Esophagus muscularis mucosa (tissue), 4 donors: ENCODE results near the gene ZFP2. TPM values are rescaled to one million over a fixed set of nuclear protein-coding genes. Genes with fewer than 3 reads are reported as not detected.
"Not testable (repeated sequence)": the region's sequence is repeated elsewhere in the genome, so short reads cannot be mapped to it uniquely, and the experiment has no call there.

ENCODE experiments used
- DNase-seq: peaks from one replicate; pipeline ENCODE4 v3.0.0-alpha.2; 2017; ENCODE audit errors: extremely low spot score
- H3K27ac ChIP-seq, 4 donors: fragments of 200-600 bp; sonication (generic); replicated peaks in 1 of 4; 1 replicate in 3 of 4; 2 replicates in 1 of 4; pipeline ENCODE4 v1.5.1; 2016 to 2019; ENCODE audit warnings: mild to moderate bottlenecking in 1 of 4
- H3K27me3 ChIP-seq, 4 donors: fragments of 200-600 bp; sonication (generic); one replicate each; pipeline versions ENCODE4 v1.5.1 to v1.6.0; 2016 to 2019
- H3K36me3 ChIP-seq, 4 donors: fragments of 200-600 bp; sonication (generic); one replicate each; pipeline ENCODE4 v1.5.1; 2016 to 2019
- H3K4me1 ChIP-seq, 4 donors: fragments of 200-600 bp; sonication (generic); one replicate each; pipeline ENCODE4 v1.5.1; 2016 to 2019
- H3K4me3 ChIP-seq, 4 donors: fragments of 200-600 bp; sonication (generic); 1 replicate in 2 of 4; 2 replicates in 2 of 4; pipeline ENCODE4 v1.5.1; 2016 to 2019; ENCODE audit warnings: mild to moderate bottlenecking in 4 of 4, moderate library complexity in 1 of 4
- H3K9me3 ChIP-seq, 4 donors: fragments of 200-600 bp; sonication (generic); 1 replicate in 3 of 4; 2 replicates in 1 of 4; pipeline ENCODE4 v1.5.1; 2016 to 2019
- CTCF ChIP-seq, 3 experiments: fragments of 200-600 bp in 2 of 3; fragments of 450-650 bp in 1 of 3; sonication (generic) in 2 of 3; IDR thresholded peaks; one replicate each; pipeline ENCODE4 v1.5.1; 2017 to 2019; ENCODE audit warnings: antibody characterized with exemption in 3 of 3, mild to moderate bottlenecking in 2 of 3, moderate library complexity in 1 of 3
- EP300 ChIP-seq: sonication (generic); formaldehyde crosslinking; IDR thresholded peaks from one replicate; pipeline ENCODE4 v1.6.1; 2017; ENCODE audit warnings: antibody characterized with exemption
- POLR2A ChIP-seq: fragments of 450-650 bp; IDR thresholded peaks from one replicate; pipeline ENCODE4 v1.6.1; 2017; ENCODE audit warnings: antibody characterized with exemption, moderate library complexity, mild to moderate bottlenecking, low read depth
- POLR2AphosphoS5 ChIP-seq, 2 donors: sonication (generic); formaldehyde crosslinking; IDR thresholded peaks; one replicate each; pipeline ENCODE4 v1.6.1; 2017; ENCODE audit warnings: antibody characterized with exemption in 2 of 2
- WGBS: methylation state at CpG from one replicate; pipeline ENCODE4 v1.1.5; 2018; 5-methylcytosine and 5-hydroxymethylcytosine counted together
- intact Hi-C: fragments of 100-400 bp; cut with DNase I; formaldehyde crosslinking; loops from one replicate; pipeline ENCODE4 v1.15.1; 2023
- total RNA-seq, 4 donors: library from RNA; depleted of rRNA; stranded (reverse); fragments of >200 nt; gene quantifications; one replicate each; pipeline versions ENCODE4 v1.1.0 to v1.2.1, GENCODE V29; 2016

The ZFP2 gene
- total RNA-seq, 4 donors from 2014 or later = 2.1 to 4.0 (median 2.8) TPM

DNA sequence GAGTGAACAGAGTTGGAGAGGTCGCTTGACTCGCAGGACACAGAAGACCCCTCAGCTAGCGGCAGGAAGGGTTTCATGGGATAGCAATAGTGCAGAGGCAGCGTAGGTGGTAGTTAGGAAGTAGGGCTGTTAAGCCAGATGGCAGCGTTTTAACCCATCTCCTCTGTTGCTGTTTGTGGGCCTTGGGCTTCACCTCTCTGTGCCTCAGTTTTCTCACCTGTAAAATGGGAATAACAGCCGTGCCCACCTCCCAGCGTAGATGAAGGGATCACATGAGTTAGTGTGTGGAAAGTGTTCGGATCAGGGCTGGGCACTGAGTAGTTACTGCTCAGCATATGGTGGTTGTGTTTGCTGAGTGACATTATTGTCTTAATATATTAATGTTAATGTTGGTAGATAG lies 34.1 kb upstream of the ZFP2 start:
- H3K4me3 ChIP-seq = no peak overlapping the region
- intact Hi-C loops = loop anchor here (5.0 kb wide), 1 partner anchor 81 kb away; the partner anchor contains the start of gene ZNF454
- DNase-seq = no peak
- no peak overlapping the region for H3K27ac ChIP-seq
- TF ChIP-seq POLR2A = no peak
- no peak for TF ChIP-seq EP300
- TF ChIP-seq CTCF (IDR thresholded peaks at IDR 0.05) = no peak
- no peak for TF ChIP-seq POLR2AphosphoS5 (IDR thresholded peaks at IDR 0.05)
- 97% methylated on average over 8 of the region's 8 CpGs for WGBS
- no peaks in the 10 kb centered on the region for H3K27me3 ChIP-seq
- H3K4me1 ChIP-seq = peaks cover 7 to 31% (median 24%) of the 10 kb centered on the region in 4 donors
- peaks cover 3 to 35% (median 27%) of the 10 kb centered on the region in 4 donors for H3K36me3 ChIP-seq
- H3K9me3 ChIP-seq = no peaks in the 10 kb centered on the region

- peaks cover 35 to 88% (median 76%) of the 10 kb centered on the region in 4 donors for H3K36me3 ChIP-seq
- intact Hi-C loops = no loop called here
Measured at GRCh38 chr5:178866946-178867345, 28.8 kb upstream of the ZFP2 start.

DNA sequence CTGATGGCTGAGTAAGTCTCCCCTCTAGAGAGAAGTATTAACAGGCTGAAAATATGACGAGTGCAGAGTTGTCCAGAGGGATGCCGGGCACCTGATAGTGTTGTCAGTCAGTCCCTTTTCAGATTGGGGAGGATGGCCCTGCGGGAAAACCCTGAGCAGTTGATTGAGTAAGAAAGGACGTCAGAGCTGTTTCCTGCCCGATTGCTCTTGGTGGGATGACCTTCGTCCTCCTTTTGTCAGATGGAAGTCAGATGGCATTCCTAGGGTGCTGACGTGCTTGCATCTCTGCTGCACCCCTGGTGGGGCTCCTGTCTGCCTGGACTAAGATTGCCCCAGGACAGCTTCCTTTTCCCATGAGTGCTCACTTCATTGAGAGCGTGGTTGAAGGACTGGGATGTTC lies 26.1 kb upstream of the ZFP2 start:
- Histone ChIP-seq H3K27me3 (no peaks in the 10 kb centered on the region), H3K27ac (no peak overlapping the region), H3K4me3 (no peak overlapping the region), H3K36me3 (peaks cover 52 to 96% (median 83%) of the 10 kb centered on the region in 4 donors), H3K4me1 (no peaks in the 10 kb centered on the region), H3K9me3 (peaks cover 0 to 23% (median 9%) of the 10 kb centered on the region in 4 donors)
- DNase-seq = no peak
- no peak for TF ChIP-seq POLR2A
- no peak for TF ChIP-seq EP300
- TF ChIP-seq CTCF (IDR thresholded peaks at IDR 0.05) = no peak
- TF ChIP-seq POLR2AphosphoS5 (IDR thresholded peaks at IDR 0.05) = no peak
- 89% methylated on average over 8 of the region's 8 CpGs for WGBS
- intact Hi-C loops = no loop called here

More at GRCh38 chr5:178866946-178867345, 28.8 kb upstream of the ZFP2 start:
- WGBS = 91% methylated on average over 4 of the region's 4 CpGs
- Histone ChIP-seq H3K9me3 (peaks cover 0 to 3% (median 0%) of the 10 kb centered on the region in 4 donors), H3K4me1 (peaks cover 7 to 17% (median 13%) of the 10 kb centered on the region in 4 donors), H3K27me3 (no peaks in the 10 kb centered on the region), H3K4me3 (no peak overlapping the region), H3K27ac (no peak overlapping the region)
- DNase-seq = no peak
- TF ChIP-seq EP300 = no peak
- TF ChIP-seq CTCF (IDR thresholded peaks at IDR 0.05) = no peak
- no peak for TF ChIP-seq POLR2AphosphoS5 (IDR thresholded peaks at IDR 0.05)
- no peak for TF ChIP-seq POLR2A

- Histone ChIP-seq H3K27ac (no peak overlapping the region), H3K4me1 (no peaks in the 10 kb centered on the region), H3K9me3 (peaks cover 0 to 31% (median 9%) of the 10 kb centered on the region in 4 donors), H3K36me3 (peaks cover 60 to 98% (median 88%) of the 10 kb centered on the region in 4 donors), H3K27me3 (no peaks in the 10 kb centered on the region), H3K4me3 (no peak overlapping the region)
- DNase-seq = no peak
- 98% methylated on average over 8 of the region's 8 CpGs for WGBS
- TF ChIP-seq POLR2A (no peak), CTCF (IDR thresholded peaks at IDR 0.05) (no peak), POLR2AphosphoS5 (IDR thresholded peaks at IDR 0.05) (no peak), EP300 (no peak)
- intact Hi-C loops = no loop called here
Measured at GRCh38 chr5:178870411-178870810, 25.3 kb upstream of the ZFP2 start.

GRCh38 chr5:178872302-178872701 lies 23.4 kb upstream of the ZFP2 start:
- Histone ChIP-seq H3K36me3 (peaks cover 71 to 98% (median 84%) of the 10 kb centered on the region in 4 donors), H3K27me3 (no peaks in the 10 kb centered on the region), H3K9me3 (peaks cover under 1 to 48% (median 16%) of the 10 kb centered on the region in 4 donors), H3K4me3 (no peak overlapping the region), H3K4me1 (no peaks in the 10 kb centered on the region), H3K27ac (no peak overlapping the region)
- TF ChIP-seq EP300 (no peak), POLR2A (no peak), POLR2AphosphoS5 (IDR thresholded peaks at IDR 0.05) (no peak), CTCF (IDR thresholded peaks at IDR 0.05) (no peak)
- DNase-seq = no peak
- intact Hi-C loops = no loop called here
- 98% methylated on average over 1 of the region's 1 CpG for WGBS

DNA sequence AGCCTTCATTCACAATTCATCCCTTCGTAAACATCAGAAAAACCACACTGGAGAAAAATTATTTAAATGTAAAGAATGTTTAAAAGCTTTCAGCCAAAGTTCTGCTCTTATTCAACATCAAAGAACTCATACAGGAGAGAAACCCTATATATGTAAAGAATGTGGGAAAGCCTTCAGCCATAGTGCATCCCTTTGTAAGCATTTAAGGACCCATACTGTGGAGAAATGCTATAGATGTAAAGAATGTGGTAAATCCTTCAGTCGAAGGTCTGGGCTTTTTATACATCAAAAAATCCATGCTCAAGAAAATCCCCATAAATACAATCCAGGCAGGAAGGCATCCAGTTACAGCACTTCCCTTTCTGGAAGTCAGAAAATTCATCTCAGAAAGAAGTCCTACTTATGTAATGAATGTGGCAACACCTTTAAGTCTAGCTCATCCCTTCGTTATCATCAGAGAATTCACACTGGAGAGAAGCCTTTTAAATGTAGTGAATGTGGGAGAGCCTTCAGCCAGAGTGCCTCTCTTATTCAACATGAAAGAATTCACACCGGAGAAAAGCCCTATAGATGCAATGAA lies 12.5 kb upstream of the ZFP2 start:
- Histone ChIP-seq H3K9me3 (peaks cover 0 to 85% (median 70%) of the 10 kb centered on the region in 4 donors), H3K36me3 (peaks cover 67 to 99% (median 79%) of the 10 kb centered on the region in 4 donors)
- H3K27me3 ChIP-seq, H3K4me1 ChIP-seq, H3K4me3 ChIP-seq, DNase-seq, intact Hi-C loops, H3K27ac ChIP-seq: not testable (repeated sequence)
- over 99% methylated on average over 4 of the region's 4 CpGs for WGBS
